GM19035 (cell line): Measurements from ENCODE around the gene SORCS1.

Experiments
- ATAC-seq: cut with Tn5 transposase; IDR thresholded peaks from one replicate; pipeline ENCODE4 v1.9.1; 2021; ENCODE audit not compliant: unreplicated experiment

Gene SORCS1

DNA sequence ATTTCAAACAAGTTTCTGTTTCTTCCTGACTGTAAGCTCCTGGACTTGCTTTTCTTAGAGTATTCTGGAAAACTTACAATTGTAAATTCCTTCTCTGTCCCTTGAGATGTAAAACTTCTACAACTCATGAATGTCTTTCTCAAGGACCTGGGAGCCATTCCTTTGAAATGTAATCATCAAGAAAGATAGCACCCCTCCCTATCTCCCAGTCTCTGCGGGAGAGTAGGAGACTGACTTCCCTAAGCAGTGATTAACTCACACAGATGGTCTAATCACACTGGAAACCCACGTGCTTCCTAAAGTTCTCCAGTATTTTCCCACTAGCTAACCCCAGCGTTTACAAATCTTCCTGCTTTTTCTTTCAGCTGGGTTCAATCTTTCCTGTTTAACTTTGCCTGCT is 549.4 kb downstream of the SORCS1 start:
- no peak for ATAC-seq

- ATAC-seq, result no peak
Measured at GRCh38 chr10:106614293-106614692, 550.2 kb downstream of the SORCS1 start.

DNA sequence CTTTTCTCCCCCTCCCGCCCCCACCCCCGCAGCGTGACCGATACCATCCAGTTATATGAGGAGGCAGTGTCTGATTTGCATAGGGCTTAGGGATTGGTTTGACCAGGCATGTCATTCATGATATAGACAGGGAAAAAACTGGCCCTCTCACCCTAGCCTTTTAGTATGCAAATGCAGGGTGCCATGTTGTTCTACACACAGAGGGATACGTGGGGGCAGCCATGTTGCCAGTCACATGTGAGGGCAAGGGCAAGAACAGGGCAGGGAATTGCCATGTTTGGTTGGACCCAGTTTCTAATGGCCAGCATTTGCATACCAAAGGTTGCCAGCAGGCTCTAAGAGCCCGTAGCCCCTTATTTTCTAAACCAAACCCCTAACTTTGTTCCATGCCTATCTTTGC is 552.1 kb downstream of the SORCS1 start:
- no peak for ATAC-seq

DNA sequence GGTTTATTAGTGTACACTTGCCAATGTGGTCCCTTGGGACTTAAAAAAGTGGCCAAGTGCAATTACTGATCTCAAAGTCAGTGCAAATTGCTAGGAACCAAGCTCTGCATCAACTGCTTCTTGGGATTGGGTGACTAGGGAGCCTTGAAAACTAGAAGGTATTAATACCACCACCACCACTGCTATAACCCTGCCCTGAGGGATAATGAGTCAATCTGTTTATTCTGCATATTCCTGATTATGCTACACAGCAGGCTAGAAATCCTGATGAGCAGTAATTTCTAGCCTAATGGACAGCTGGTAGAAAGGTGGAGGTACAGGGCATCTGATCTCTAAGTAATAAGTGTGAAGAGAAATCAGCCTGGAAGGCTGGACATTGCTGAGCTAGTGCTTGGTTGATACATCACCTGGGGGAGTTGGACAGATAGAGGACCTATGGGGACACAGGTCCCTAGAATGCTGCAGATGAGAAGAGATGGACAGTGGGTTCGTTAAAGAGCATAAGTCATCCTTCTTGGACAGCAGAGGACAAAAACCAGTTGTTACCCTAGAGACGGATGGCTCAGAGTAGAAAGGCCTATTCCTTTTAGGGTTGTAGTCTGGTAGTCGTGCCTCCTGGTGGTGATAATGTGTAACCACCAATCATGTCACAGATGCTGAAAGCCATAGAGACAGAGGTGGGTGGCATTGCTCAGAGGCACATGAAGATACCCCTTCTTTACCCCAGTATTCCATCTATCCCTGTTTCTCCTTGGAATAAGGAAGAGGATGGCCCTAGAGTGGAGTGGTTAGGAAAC is 554.8 kb downstream of the SORCS1 start:
- ATAC-seq, result no peak

- ATAC-seq, result no peak
Measured at GRCh38 chr10:106608066-106608465, 556.4 kb downstream of the SORCS1 start.

GRCh38 chr10:106595281-106595680 is 569.2 kb downstream of the SORCS1 start:
- no peak for ATAC-seq

GRCh38 chr10:106593876-106594275 is 570.6 kb downstream of the SORCS1 start:
- ATAC-seq, result no peak

DNA sequence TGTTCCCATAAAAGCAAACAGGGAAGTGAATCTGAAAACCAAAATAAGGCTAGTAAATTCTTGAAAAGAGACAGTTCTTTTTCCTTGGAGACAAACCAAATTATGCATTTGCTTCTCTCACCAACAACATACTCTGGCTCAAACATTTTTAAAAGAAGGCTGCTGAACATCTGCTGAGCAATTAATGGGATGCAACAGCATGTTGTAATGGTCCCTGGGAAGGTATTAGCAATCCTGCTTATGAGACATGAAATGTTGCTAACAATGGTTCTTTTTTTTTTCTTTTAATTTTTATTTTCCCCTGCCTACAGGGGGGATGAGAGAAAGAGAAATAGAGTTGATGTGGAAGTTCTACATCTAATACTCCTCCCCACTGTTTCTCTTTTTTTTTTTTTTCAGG is 572.1 kb downstream of the SORCS1 start:
- no peak for ATAC-seq

DNA sequence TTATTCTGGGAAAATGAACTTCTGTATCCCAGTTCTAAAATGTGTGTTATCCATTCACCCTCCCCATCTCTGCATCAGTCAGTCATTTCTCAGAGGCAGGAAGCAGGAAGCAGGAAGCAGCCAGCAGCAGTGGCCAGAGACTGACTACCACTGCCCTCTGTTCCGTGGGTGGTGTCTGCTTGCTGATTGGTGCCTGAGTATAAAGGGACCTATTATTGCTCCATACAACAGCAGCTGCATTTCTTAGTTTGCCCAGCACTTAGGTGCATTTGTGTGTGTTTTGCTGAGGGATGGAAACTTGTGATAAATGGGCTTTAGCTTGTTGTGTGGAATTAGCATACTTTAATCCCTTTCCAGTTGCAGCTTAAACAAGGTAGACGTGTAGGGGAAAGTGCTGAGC is 582.2 kb downstream of the SORCS1 start:
- no peak for ATAC-seq

DNA sequence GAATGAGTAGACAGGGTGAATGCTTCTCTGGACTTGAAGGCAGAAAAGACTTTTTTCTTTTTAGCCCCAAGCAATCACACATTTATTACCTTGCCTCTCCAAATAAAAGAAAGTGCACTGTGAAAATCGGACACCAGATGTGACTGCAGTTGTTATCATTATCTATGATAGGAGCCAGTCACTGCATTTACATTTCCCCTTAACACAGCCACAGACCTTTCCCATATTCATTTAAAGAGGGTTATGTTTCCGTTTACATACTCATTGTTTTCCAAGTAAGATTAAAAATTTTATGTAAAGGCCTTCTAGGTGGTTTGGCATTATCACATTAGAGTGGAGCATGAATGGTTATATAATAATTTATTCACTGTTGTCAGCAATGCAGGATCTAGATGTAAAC is 586.8 kb downstream of the SORCS1 start:
- ATAC-seq, result no peak

GRCh38 chr10:106577266-106577665 is 587.2 kb downstream of the SORCS1 start:
- ATAC-seq, result no peak

GRCh38 chr10:106576534-106576933 is 588.0 kb downstream of the SORCS1 start:
- ATAC-seq, result peak; percentile 54

DNA sequence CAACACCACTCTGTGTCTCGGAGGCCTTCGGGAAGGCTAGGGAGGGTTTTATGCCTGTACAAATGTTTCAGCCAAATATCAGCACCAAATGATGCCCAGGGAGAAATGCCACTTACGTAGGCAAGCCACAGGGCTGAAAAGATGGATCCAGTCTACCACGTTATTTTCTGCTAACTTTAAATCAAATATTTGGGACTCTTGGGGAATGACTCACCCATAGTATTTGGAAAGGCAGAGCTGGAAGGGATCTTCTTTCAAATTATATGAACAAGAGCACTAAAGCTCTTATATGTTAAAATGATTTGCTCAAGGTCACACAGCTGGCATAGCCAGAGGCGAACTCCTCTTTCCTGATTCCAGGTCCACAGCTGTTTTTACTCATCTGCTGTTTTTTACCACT is 591.4 kb downstream of the SORCS1 start:
- ATAC-seq, result no peak

DNA sequence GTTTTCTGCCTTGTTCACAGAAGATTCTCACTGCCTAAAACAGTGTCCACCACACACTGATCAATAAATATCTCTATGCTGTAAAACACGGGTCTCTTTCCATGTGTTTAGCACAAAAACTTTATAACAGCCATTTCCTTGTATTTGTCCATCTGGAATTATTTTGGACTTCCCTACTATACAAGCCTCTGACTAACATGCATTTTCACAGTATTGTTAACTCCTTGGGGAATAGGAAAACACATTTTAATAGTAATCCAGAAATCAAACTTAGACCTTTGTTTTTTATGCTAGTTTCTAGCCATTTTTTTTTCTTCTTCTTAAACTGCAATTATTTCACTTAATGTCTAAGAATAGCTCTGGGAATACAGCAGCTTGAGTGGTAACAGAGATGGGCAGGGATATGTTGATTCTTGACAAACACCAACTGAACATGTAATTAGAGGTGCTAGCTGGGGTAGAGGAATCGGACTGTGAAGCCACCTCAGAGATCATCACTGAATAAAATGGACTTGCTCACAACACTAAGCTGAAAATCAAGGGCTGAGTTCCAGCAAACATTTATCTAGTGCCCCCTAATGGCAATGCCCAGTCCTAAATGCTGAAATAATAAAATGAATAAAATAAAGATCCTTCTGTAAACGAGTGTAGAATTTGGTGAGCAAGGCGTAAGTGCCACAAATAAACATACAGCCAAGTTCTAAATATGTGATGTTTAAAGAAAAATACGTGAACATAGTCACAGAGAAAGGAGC is 593.1 kb downstream of the SORCS1 start:
- no peak for ATAC-seq

DNA sequence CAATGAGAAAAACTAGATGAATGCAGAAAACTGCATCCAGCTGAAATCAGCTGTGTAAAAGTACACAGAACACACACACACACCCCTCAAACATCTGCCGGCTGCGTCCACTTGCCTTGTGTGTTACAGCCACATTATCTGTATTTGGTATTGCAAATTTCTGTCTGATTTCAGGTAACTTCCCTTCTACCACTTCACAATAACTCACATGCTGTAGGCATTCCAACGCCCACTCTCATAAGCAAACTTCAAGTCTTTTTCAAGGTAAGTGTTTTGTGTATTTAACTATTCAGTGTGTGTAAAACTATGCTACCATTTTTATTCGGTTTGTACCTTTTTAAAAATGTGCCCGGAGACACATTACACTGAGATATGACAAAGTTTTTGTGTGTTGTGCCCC is 594.2 kb downstream of the SORCS1 start:
- ATAC-seq, result no peak

- no peak for ATAC-seq
Measured at GRCh38 chr10:106567629-106568028, 596.9 kb downstream of the SORCS1 start.

DNA sequence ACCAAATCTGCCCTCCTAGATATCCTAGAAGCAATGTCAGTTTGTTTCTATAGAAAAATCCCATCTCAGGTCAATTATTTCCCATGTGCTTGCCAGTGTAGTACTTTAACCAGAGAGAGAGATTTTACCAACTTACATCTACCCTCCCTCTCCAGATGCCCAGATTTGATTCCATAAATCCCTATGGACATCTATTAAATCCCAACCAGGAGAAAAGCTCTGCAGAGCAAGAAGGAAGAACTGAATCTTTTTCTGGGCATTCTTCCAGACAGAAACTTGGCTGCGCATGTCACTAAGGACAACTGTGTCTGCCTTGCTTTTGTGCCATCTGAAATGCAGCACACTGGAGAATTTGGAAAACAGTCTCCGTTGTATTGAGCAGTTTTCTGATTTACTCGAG is 597.6 kb downstream of the SORCS1 start:
- no peak for ATAC-seq

DNA sequence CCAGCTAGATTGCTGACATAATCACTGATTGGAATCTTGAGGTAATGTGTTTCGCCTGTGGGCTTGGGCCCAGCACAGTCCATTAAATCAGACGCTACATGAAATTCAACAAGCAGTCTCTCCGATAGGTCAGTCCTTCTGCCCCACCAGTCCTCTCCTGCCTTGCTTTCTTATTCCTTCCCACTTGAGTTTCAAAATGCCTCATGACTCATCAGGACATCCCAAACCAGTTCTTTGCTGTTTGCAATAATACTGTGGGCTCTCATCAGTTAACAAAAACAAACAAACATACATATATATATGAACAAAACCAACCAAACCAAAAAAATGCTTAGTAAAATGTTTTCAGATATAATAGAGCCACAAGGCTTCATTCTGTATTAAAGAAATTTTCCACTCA is 599.0 kb downstream of the SORCS1 start:
- no peak for ATAC-seq

DNA sequence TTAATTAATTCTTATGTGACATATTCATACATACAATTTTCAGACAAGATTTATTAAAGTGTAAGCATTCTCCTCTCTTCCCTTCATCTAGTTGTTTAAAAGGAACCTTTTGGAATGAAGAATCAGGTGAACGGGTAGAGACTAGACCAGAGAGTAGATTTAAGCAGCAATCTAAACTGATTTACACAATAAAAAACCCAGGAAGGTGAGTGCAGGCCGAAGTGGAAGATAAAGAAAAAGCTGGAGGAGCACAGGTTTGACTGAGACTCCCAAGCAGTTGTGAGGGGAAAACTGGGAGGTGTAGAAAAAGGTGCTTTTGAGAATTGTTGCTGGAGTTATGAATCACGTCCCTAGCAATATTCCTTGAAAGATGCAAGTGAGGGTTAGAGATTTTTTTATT is 601.1 kb downstream of the SORCS1 start:
- no peak for ATAC-seq

- ATAC-seq, result no peak
Measured at GRCh38 chr10:106560925-106561640, 603.4 kb downstream of the SORCS1 start.

DNA sequence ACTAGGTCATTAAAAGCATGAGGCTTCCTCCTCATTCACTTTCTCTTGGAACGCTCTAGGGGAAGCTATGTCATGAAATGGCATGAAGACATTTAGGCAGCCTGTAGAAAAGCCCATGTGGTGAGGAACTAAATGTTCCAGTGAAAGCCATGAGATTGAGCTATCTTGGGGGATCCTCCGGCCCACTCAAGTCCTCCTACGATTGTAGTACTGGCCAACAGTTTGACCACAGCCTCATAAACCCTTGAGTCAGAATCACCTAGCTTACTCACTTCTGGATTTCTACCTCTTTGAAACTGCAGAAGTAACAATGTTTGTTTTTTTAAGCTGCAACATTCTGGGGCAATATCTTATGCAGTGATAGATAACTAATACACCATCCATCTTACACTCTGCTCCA is 605.1 kb downstream of the SORCS1 start:
- no peak for ATAC-seq
